WTC11 (cell line): ENCODE measurements around the gene CSPG4. TPM values are rescaled to one million over a fixed set of nuclear protein-coding genes. Genes with fewer than 3 reads are reported as not detected.

Source experiments
- ATAC-seq: fragments of 200-7000 bp; cut with Tn5 transposase; 2 replicates; pipeline ENCODE4 v1.10.0; 2021; ENCODE audit warnings: mild to moderate bottlenecking, moderate library complexity
- CTCF ChIA-PET: fragments of 300-600 bp; sonication (Branson Sonifier 250); formaldehyde crosslinking; loops from one replicate; lab custom pipeline; 2021; ENCODE audit warnings: antibody characterized with exemption; lab: Charles Lee
- POLR2A ChIA-PET: fragments of 350-600 bp; sonication (Branson Sonifier 250); formaldehyde crosslinking; loops from one replicate; lab custom pipeline; 2021; ENCODE audit warnings: antibody characterized with exemption; lab: Charles Lee
- DNase-seq: peaks from one replicate; pipeline ENCODE4 v3.0.0; 2021; ENCODE audit warnings: low spot score
- H3K27ac Mint-ChIP-seq: 2 replicates; pipeline ENCODE4 v1.8.0; 2021; ENCODE audit warnings: mixed read lengths
- H3K27me3 Mint-ChIP-seq: 2 replicates; pipeline ENCODE4 v1.8.0; 2021; ENCODE audit warnings: low read depth, mild to moderate bottlenecking, moderate library complexity, mixed read lengths
- H3K36me3 Mint-ChIP-seq: 2 replicates; pipeline ENCODE4 v1.8.0; 2021; ENCODE audit warnings: mixed read lengths
- H3K4me1 Mint-ChIP-seq: 2 replicates; pipeline ENCODE4 v1.8.0; 2022; ENCODE audit warnings: mixed read lengths
- H3K4me3 Mint-ChIP-seq: 2 replicates; pipeline ENCODE4 v1.8.0; 2021; ENCODE audit warnings: mild to moderate bottlenecking, moderate library complexity, mixed read lengths
- H3K9me3 Mint-ChIP-seq: 2 replicates; pipeline ENCODE4 v1.8.0; 2021; ENCODE audit warnings: mixed read lengths
- ATF1 ChIP-seq: sonication (generic); formaldehyde crosslinking; IDR thresholded peaks from 2 replicates; pipeline ENCODE4 v1.8.1; 2023; ENCODE audit warnings: mild to moderate bottlenecking, moderate library complexity, missing genetic modification reagents
- CBFB ChIP-seq: sonication (generic); formaldehyde crosslinking; IDR thresholded peaks from 2 replicates; pipeline ENCODE4 v1.8.1; 2022; ENCODE audit warnings: mild to moderate bottlenecking, low read depth, missing genetic modification reagents
- CREB1 ChIP-seq: sonication (generic); formaldehyde crosslinking; IDR thresholded peaks from 2 replicates; pipeline ENCODE4 v1.8.0; 2023; ENCODE audit warnings: mild to moderate bottlenecking, missing genetic modification reagents
- CTCF ChIP-seq: fragments of 200-600 bp; IDR thresholded peaks from 2 replicates; pipeline ENCODE4 v1.8.0; 2022; ENCODE audit warnings: antibody characterized with exemption
- ETV6 ChIP-seq: sonication (generic); formaldehyde crosslinking; IDR thresholded peaks from 2 replicates; pipeline ENCODE4 v1.8.1; 2022; ENCODE audit warnings: mild to moderate bottlenecking, missing genetic modification reagents
- GABPB1 ChIP-seq: sonication (generic); formaldehyde crosslinking; IDR thresholded peaks from 2 replicates; pipeline ENCODE4 v1.8.1; 2023; ENCODE audit warnings: mild to moderate bottlenecking, missing genetic modification reagents
- MYBL2 ChIP-seq: sonication (generic); formaldehyde crosslinking; IDR thresholded peaks from 2 replicates; pipeline ENCODE4 v1.8.1; 2023; ENCODE audit warnings: mild to moderate bottlenecking, moderate library complexity, missing genetic modification reagents
- NFE2L1 ChIP-seq: sonication (generic); formaldehyde crosslinking; IDR thresholded peaks from 2 replicates; pipeline ENCODE4 v1.8.1; 2023; ENCODE audit warnings: missing genetic modification reagents
- NFYB ChIP-seq: sonication (generic); formaldehyde crosslinking; conservative IDR thresholded peaks from 2 replicates; pipeline ENCODE4 v1.8.0; 2022; ENCODE audit warnings: low read depth, missing genetic modification reagents
- NR1H2 ChIP-seq: sonication (generic); formaldehyde crosslinking; IDR thresholded peaks from 2 replicates; pipeline ENCODE4 v1.9.0; 2021; ENCODE audit warnings: mild to moderate bottlenecking, moderate library complexity, missing genetic modification reagents
- PRRX2 ChIP-seq: fragments of 250-450 bp; sonication (Bioruptor Pico); IDR thresholded peaks from 2 replicates; pipeline ENCODE4 v1.8.0; 2021; ENCODE audit warnings: mild to moderate bottlenecking
- TEAD4 ChIP-seq: sonication (generic); formaldehyde crosslinking; IDR thresholded peaks from 2 replicates; pipeline ENCODE4 v1.8.0; 2022; ENCODE audit warnings: mild to moderate bottlenecking, missing genetic modification reagents
- TP53 ChIP-seq: sonication (generic); formaldehyde crosslinking; IDR thresholded peaks from 2 replicates; pipeline ENCODE4 v1.8.1; 2023; ENCODE audit warnings: mild to moderate bottlenecking, missing genetic modification reagents
- ZBTB21 ChIP-seq: sonication (generic); formaldehyde crosslinking; IDR thresholded peaks from 2 replicates; pipeline ENCODE4 v1.8.1; 2023; ENCODE audit warnings: mild to moderate bottlenecking, missing genetic modification reagents, borderline replicate concordance
- ZBTB43 ChIP-seq: sonication (generic); formaldehyde crosslinking; IDR thresholded peaks from 2 replicates; pipeline ENCODE4 v1.8.1; 2023; ENCODE audit warnings: mild to moderate bottlenecking, missing genetic modification reagents
- ZNF138 ChIP-seq: sonication (generic); formaldehyde crosslinking; conservative IDR thresholded peaks from 2 replicates; pipeline ENCODE4 v1.8.1; 2022; ENCODE audit warnings: mild to moderate bottlenecking, moderate library complexity, missing genetic modification reagents
- ZNF263 ChIP-seq: sonication (generic); formaldehyde crosslinking; IDR thresholded peaks from 2 replicates; pipeline ENCODE4 v1.8.1; 2022; ENCODE audit warnings: low read depth, mild to moderate bottlenecking, moderate library complexity, missing genetic modification reagents
- ZNF396 ChIP-seq: fragments of 250-450 bp; sonication (Bioruptor Pico); IDR thresholded peaks from 2 replicates; pipeline ENCODE4 v1.8.0; 2021; ENCODE audit warnings: mild to moderate bottlenecking, moderate library complexity, borderline replicate concordance
- total RNA-seq: library from RNA; stranded (reverse); gene quantifications from 3 replicates; pipeline ENCODE4 v1.2.3, GENCODE V29; 2021
- TF ChIP-seq, protein P1 (sequence below): fragments of 250-450 bp; sonication (Bioruptor Pico); IDR thresholded peaks from 2 replicates; pipeline ENCODE4 v1.9.0; 2021; ENCODE audit warnings: mild to moderate bottlenecking
- TF ChIP-seq, protein P2 (sequence below): sonication (generic); formaldehyde crosslinking; IDR thresholded peaks from 2 replicates; pipeline ENCODE4 v1.8.1; 2022; ENCODE audit warnings: low read depth, mild to moderate bottlenecking, moderate library complexity, missing genetic modification reagents, borderline replicate concordance
- TF ChIP-seq, protein P3 (sequence below): sonication (generic); formaldehyde crosslinking; IDR thresholded peaks from 2 replicates; pipeline ENCODE4 v1.8.1; 2023; ENCODE audit warnings: mild to moderate bottlenecking, missing genetic modification reagents
- TF ChIP-seq, protein P4 (sequence below): fragments of 250-450 bp; sonication (Bioruptor Pico); IDR thresholded peaks from 2 replicates; pipeline ENCODE4 v1.9.0; 2021; ENCODE audit warnings: moderate library complexity, mild to moderate bottlenecking, inconsistent platforms, borderline replicate concordance
- TF ChIP-seq, protein P5 (sequence below): sonication (generic); formaldehyde crosslinking; IDR thresholded peaks from 2 replicates; pipeline ENCODE4 v1.8.1; 2023; ENCODE audit warnings: mild to moderate bottlenecking, missing genetic modification reagents, moderate library complexity
- TF ChIP-seq, protein P6 (sequence below): sonication (generic); formaldehyde crosslinking; IDR thresholded peaks from 2 replicates; pipeline ENCODE4 v1.8.0; 2022; ENCODE audit warnings: mild to moderate bottlenecking, missing genetic modification reagents

The CSPG4 gene
- total RNA-seq, 1 experiment from 2014 or later: 2.9 TPM

GRCh38 chr15:75721923-75722870 is 9.5 kb upstream of the CSPG4 start (continued):
- TF ChIP-seq, protein P1, sequence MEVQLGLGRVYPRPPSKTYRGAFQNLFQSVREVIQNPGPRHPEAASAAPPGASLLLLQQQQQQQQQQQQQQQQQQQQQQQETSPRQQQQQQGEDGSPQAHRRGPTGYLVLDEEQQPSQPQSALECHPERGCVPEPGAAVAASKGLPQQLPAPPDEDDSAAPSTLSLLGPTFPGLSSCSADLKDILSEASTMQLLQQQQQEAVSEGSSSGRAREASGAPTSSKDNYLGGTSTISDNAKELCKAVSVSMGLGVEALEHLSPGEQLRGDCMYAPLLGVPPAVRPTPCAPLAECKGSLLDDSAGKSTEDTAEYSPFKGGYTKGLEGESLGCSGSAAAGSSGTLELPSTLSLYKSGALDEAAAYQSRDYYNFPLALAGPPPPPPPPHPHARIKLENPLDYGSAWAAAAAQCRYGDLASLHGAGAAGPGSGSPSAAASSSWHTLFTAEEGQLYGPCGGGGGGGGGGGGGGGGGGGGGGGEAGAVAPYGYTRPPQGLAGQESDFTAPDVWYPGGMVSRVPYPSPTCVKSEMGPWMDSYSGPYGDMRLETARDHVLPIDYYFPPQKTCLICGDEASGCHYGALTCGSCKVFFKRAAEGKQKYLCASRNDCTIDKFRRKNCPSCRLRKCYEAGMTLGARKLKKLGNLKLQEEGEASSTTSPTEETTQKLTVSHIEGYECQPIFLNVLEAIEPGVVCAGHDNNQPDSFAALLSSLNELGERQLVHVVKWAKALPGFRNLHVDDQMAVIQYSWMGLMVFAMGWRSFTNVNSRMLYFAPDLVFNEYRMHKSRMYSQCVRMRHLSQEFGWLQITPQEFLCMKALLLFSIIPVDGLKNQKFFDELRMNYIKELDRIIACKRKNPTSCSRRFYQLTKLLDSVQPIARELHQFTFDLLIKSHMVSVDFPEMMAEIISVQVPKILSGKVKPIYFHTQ (CRISPR knock-in tag): no peak
- TF ChIP-seq CREB1 (no peak), ZBTB43 (no peak), ZBTB21 (CRISPR knock-in tag) (no peak), ZNF396 (CRISPR knock-in tag) (no peak), CBFB (no peak), TP53 (no peak), NR1H2 (no peak)
- TF ChIP-seq, all 79 proteins: peak for 0

DNA sequence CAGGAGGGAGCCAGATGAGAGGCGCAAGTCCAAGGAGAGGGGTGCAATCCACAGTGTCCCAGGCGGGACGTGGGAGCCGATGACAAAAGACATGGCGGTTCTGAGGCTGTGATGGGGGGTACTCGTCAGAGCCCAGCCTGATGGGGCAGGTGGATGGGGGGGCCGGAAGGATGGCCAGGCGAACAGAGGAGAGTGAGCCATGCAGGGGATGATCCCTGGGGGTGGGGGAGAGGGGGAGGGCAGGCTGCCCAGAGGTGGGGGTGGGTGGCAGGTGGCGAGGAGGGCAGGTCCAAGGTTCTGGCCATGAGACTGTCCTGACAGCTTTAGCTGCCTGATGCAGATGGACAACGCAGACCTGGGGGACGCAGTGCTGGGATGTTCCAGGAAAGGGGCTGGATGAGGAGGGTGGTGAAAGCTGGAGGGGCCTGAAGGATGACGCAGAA is 8.9 kb upstream of the CSPG4 start:
- no peak for DNase-seq
- no peaks in the 10 kb centered on the region for H3K36me3 Mint-ChIP-seq
- TF ChIP-seq ZNF138 (CRISPR knock-in tag) (no peak), CTCF (no peak), ZNF263 (CRISPR knock-in tag) (no peak), TEAD4 (no peak), NFYB (no peak), CREB1 (no peak), PRRX2 (CRISPR knock-in tag) (no peak), ETV6 (no peak), NFE2L1 (CRISPR knock-in tag) (no peak), MYBL2 (CRISPR knock-in tag) (no peak), ATF1 (CRISPR knock-in tag) (no peak), GABPB1 (CRISPR knock-in tag) (no peak)
- TF ChIP-seq, protein P2, sequence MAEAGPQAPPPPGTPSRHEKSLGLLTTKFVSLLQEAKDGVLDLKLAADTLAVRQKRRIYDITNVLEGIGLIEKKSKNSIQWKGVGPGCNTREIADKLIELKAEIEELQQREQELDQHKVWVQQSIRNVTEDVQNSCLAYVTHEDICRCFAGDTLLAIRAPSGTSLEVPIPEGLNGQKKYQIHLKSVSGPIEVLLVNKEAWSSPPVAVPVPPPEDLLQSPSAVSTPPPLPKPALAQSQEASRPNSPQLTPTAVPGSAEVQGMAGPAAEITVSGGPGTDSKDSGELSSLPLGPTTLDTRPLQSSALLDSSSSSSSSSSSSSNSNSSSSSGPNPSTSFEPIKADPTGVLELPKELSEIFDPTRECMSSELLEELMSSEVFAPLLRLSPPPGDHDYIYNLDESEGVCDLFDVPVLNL (CRISPR knock-in tag): no peak
- TF ChIP-seq, protein P3, sequence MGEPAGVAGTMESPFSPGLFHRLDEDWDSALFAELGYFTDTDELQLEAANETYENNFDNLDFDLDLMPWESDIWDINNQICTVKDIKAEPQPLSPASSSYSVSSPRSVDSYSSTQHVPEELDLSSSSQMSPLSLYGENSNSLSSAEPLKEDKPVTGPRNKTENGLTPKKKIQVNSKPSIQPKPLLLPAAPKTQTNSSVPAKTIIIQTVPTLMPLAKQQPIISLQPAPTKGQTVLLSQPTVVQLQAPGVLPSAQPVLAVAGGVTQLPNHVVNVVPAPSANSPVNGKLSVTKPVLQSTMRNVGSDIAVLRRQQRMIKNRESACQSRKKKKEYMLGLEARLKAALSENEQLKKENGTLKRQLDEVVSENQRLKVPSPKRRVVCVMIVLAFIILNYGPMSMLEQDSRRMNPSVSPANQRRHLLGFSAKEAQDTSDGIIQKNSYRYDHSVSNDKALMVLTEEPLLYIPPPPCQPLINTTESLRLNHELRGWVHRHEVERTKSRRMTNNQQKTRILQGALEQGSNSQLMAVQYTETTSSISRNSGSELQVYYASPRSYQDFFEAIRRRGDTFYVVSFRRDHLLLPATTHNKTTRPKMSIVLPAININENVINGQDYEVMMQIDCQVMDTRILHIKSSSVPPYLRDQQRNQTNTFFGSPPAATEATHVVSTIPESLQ (CRISPR knock-in tag): no peak
- TF ChIP-seq, protein P4, sequence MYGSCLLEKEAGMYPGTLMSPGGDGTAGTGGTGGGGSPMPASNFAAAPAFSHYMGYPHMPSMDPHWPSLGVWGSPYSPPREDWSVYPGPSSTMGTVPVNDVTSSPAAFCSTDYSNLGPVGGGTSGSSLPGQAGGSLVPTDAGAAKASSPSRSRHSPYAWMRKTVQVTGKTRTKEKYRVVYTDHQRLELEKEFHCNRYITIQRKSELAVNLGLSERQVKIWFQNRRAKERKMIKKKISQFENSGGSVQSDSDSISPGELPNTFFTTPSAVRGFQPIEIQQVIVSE (CRISPR knock-in tag): no peak
- TF ChIP-seq, protein P5, sequence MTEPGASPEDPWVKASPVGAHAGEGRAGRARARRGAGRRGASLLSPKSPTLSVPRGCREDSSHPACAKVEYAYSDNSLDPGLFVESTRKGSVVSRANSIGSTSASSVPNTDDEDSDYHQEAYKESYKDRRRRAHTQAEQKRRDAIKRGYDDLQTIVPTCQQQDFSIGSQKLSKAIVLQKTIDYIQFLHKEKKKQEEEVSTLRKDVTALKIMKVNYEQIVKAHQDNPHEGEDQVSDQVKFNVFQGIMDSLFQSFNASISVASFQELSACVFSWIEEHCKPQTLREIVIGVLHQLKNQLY (CRISPR knock-in tag): no peak
- TF ChIP-seq, protein P6, sequence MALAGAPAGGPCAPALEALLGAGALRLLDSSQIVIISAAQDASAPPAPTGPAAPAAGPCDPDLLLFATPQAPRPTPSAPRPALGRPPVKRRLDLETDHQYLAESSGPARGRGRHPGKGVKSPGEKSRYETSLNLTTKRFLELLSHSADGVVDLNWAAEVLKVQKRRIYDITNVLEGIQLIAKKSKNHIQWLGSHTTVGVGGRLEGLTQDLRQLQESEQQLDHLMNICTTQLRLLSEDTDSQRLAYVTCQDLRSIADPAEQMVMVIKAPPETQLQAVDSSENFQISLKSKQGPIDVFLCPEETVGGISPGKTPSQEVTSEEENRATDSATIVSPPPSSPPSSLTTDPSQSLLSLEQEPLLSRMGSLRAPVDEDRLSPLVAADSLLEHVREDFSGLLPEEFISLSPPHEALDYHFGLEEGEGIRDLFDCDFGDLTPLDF (CRISPR knock-in tag): no peak
- TF ChIP-seq, all 79 proteins: peak for 0
- H3K27ac Mint-ChIP-seq: no peak overlapping the region
- H3K4me3 Mint-ChIP-seq: no peak overlapping the region
- peaks cover 37% of the 10 kb centered on the region for H3K27me3 Mint-ChIP-seq
- ChIA-PET CTCF (interaction anchor here (0.5 to 3.2 kb wide), 13 partner anchors 11 to 418 kb away, joined by 3 to 21 read pairs (median 3); no protein-coding TSS in a partner anchor), POLR2A (no interaction called here)
- no peak for ATAC-seq
- no peaks in the 10 kb centered on the region; the same call in 1 of the 2 replicates for H3K4me1 Mint-ChIP-seq
- no peaks in the 10 kb centered on the region for H3K9me3 Mint-ChIP-seq
